ENCODE measurements around the gene BLCAP. TPM values are rescaled to one million over a fixed set of nuclear protein-coding genes. Genes with fewer than 3 reads are reported as not detected.
"Not testable (repeated sequence)": the region's sequence is repeated elsewhere in the genome, so short reads cannot be mapped to it uniquely, and the experiment has no call there.

BLCAP gene
- total RNA-seq, 2 donors from 2014 or later: 24.1 to 44.8 TPM

- Histone ChIP-seq H3K36me3 (replicated peaks in 1 of 2; ENCODE audit: insufficient read depth in 1 of 2, low read depth in 2 of 2) (no peaks in the 10 kb centered on the region), H3K4me3 (no peak overlapping the region), H3K27ac (no peak overlapping the region), H3K27me3 (no peaks in the 10 kb centered on the region), H3K4me1 (no peaks in the 10 kb centered on the region), H3K9me3 (no peaks in the 10 kb centered on the region)
- TF ChIP-seq CTCF (IDR thresholded peaks at IDR 0.05): no peak
- TF ChIP-seq POLR2A (IDR thresholded peaks at IDR 0.05): no peak
- WGBS, 2 donors: 56 to 67% methylated on average over 1 of the region's 1 CpG
- no peak for DNase-seq
- intact Hi-C loops (cut with DNase I): no loop called here
- ATAC-seq: no peak
These were observed 24.7 kb upstream of the BLCAP start for GRCh38 chr20:37552415-37552814.

- H3K36me3 ChIP-seq (replicated peaks in 1 of 2; ENCODE audit: insufficient read depth in 1 of 2, low read depth in 2 of 2); H3K4me3 ChIP-seq; ATAC-seq; DNase-seq; H3K9me3 ChIP-seq; H3K4me1 ChIP-seq; intact Hi-C loops (cut with DNase I); H3K27ac ChIP-seq; H3K27me3 ChIP-seq: not testable (repeated sequence)
- 77 to 88% methylated on average over 2 of the region's 2 CpGs for WGBS, 2 donors
These were observed 24.0 kb upstream of the BLCAP start for GRCh38 chr20:37551660-37552059.

GRCh38 chr20:37550101-37550920, 22.6 kb upstream of the BLCAP start:
- H3K36me3 ChIP-seq (replicated peaks in 1 of 2; ENCODE audit: insufficient read depth in 1 of 2, low read depth in 2 of 2); ATAC-seq; H3K9me3 ChIP-seq; intact Hi-C loops (cut with DNase I); H3K4me3 ChIP-seq; H3K27me3 ChIP-seq; H3K27ac ChIP-seq; H3K4me1 ChIP-seq; DNase-seq: not testable (repeated sequence)
- 58 to 63% methylated on average over 16 of the region's 16 CpGs for WGBS, 2 donors

- TF ChIP-seq POLR2A (IDR thresholded peaks at IDR 0.05): no peak
- TF ChIP-seq CTCF (IDR thresholded peaks at IDR 0.05): no peak
- Histone ChIP-seq H3K4me3 (no peak overlapping the region), H3K9me3 (no peaks in the 10 kb centered on the region), H3K27me3 (no peaks in the 10 kb centered on the region), H3K36me3 (replicated peaks in 1 of 2; ENCODE audit: insufficient read depth in 1 of 2, low read depth in 2 of 2) (no peaks in the 10 kb centered on the region), H3K4me1 (no peaks in the 10 kb centered on the region), H3K27ac (no peak overlapping the region)
- intact Hi-C loops (cut with DNase I): no loop called here
- no peak for DNase-seq
- ATAC-seq: no peak
These were observed 20.2 kb upstream of the BLCAP start for GRCh38 chr20:37547912-37548311.

GRCh38 chr20:37545516-37545915, 17.8 kb upstream of the BLCAP start:
- no peaks in the 10 kb centered on the region for H3K27me3 ChIP-seq
- no peak for ATAC-seq
- intact Hi-C loops (cut with DNase I): no loop called here

More at GRCh38 chr20:37545516-37545915, 17.8 kb upstream of the BLCAP start:
- Histone ChIP-seq H3K4me3 (no peak overlapping the region), H3K4me1 (no peaks in the 10 kb centered on the region), H3K9me3 (no peaks in the 10 kb centered on the region), H3K27ac (no peak overlapping the region), H3K36me3 (replicated peaks in 1 of 2; ENCODE audit: insufficient read depth in 1 of 2, low read depth in 2 of 2) (no peaks in the 10 kb centered on the region)
- WGBS, 2 donors: 63 to 68% methylated on average over 1 of the region's 1 CpG
- TF ChIP-seq CTCF (IDR thresholded peaks at IDR 0.05) (no peak), POLR2A (IDR thresholded peaks at IDR 0.05) (no peak)
- DNase-seq: no peak
